GM23338 (cell line): Measurements from ENCODE around the gene SEPTIN8. TPM values are rescaled to one million over a fixed set of nuclear protein-coding genes. Genes with fewer than 3 reads are reported as not detected.

Source experiments
- ATAC-seq: fragments of 200-7000 bp; cut with Tn5 transposase; 3 replicates; pipeline ENCODE4 v1.9.1; 2020
- DNase-seq: peaks from one replicate; pipeline ENCODE4 v3.0.0-alpha.2; 2015; ENCODE audit warnings: low spot score
- H2AFZ ChIP-seq: fragments of 200-600 bp; sonication (generic); 2 replicates; pipeline ENCODE4 v1.8.0; 2016; ENCODE audit warnings: antibody characterized with exemption, mild to moderate bottlenecking, moderate library complexity
- H3F3A ChIP-seq: fragments of 200-600 bp; sonication (generic); replicated peaks from 2 replicates; pipeline ENCODE4 v1.8.0; 2017; ENCODE audit warnings: antibody characterized with exemption, mixed run types, low read depth
- H3K27ac ChIP-seq: fragments of 200-600 bp; sonication (generic); 2 replicates; pipeline ENCODE4 v1.6.1; 2016; ENCODE audit warnings: low read depth
- H3K27me3 ChIP-seq: fragments of 200-600 bp; sonication (generic); 2 replicates; pipeline ENCODE4 v1.8.0; 2016; ENCODE audit warnings: mild to moderate bottlenecking, mixed run types, moderate library complexity; ENCODE audit not compliant: insufficient read depth
- H3K36me3 ChIP-seq: fragments of 200-600 bp; sonication (generic); 2 replicates; pipeline ENCODE4 v1.8.0; 2016; ENCODE audit warnings: mild to moderate bottlenecking; ENCODE audit not compliant: insufficient read depth
- H3K4me1 ChIP-seq: fragments of 200-600 bp; sonication (generic); 2 replicates; pipeline ENCODE4 v1.8.0; 2016; ENCODE audit warnings: mild to moderate bottlenecking, moderate library complexity; ENCODE audit not compliant: insufficient read depth
- H3K4me2 ChIP-seq: fragments of 200-600 bp; sonication (generic); 2 replicates; pipeline ENCODE4 v1.7.1; 2017; ENCODE audit warnings: mixed run types
- H3K4me3 ChIP-seq: fragments of 200-600 bp; sonication (generic); 2 replicates; pipeline ENCODE4 v1.6.1; 2016; ENCODE audit warnings: mixed run types
- H3K79me2 ChIP-seq: fragments of 200-600 bp; sonication (generic); replicated peaks from 2 replicates; pipeline ENCODE4 v1.8.0; 2017; ENCODE audit warnings: mild to moderate bottlenecking; ENCODE audit not compliant: insufficient read depth
- H3K9me2 ChIP-seq: fragments of 200-600 bp; sonication (generic); 2 replicates; pipeline ENCODE4 v1.8.0; 2017; ENCODE audit not compliant: insufficient read depth
- H4K20me1 ChIP-seq: fragments of 200-600 bp; sonication (generic); replicated peaks from 2 replicates; pipeline ENCODE4 v1.8.0; 2017; ENCODE audit warnings: mild to moderate bottlenecking; ENCODE audit not compliant: insufficient read depth
- H3K27ac Mint-ChIP-seq: 2 replicates; pipeline ENCODE4 v1.8.0; 2020; ENCODE audit warnings: inconsistent platforms, mild to moderate bottlenecking, moderate library complexity, mixed read lengths
- H3K27me3 Mint-ChIP-seq: 3 replicates; pipeline ENCODE4 v1.8.0; 2022; ENCODE audit warnings: low read depth, mild to moderate bottlenecking, moderate library complexity, mixed read lengths, inconsistent platforms; ENCODE audit not compliant: insufficient read depth, poor library complexity
- H3K36me3 Mint-ChIP-seq: 3 replicates; pipeline ENCODE4 v1.8.0; 2021; ENCODE audit warnings: low read depth, mild to moderate bottlenecking, inconsistent platforms, moderate library complexity, mixed read lengths
- H3K4me1 Mint-ChIP-seq: 3 replicates; pipeline ENCODE4 v1.8.0; 2020; ENCODE audit warnings: mild to moderate bottlenecking, inconsistent platforms, mixed read lengths
- H3K4me3 Mint-ChIP-seq: 3 replicates; pipeline ENCODE4 v1.8.0; 2021; ENCODE audit warnings: moderate library complexity, mild to moderate bottlenecking, inconsistent platforms, mixed read lengths
- H3K9me3 Mint-ChIP-seq: 3 replicates; pipeline ENCODE4 v1.8.0; 2020; ENCODE audit warnings: moderate library complexity, mild to moderate bottlenecking, inconsistent platforms, mixed read lengths
- CREB1 ChIP-seq: fragments of 250-450 bp; sonication (Bioruptor Pico); IDR thresholded peaks from 2 replicates; pipeline ENCODE4 v1.5.0; 2020; ENCODE audit warnings: low read depth, mild to moderate bottlenecking, moderate library complexity
- EZH2 ChIP-seq: fragments of 200-600 bp; sonication (generic); IDR thresholded peaks from one replicate; pipeline ENCODE4 v1.8.0; 2017; ENCODE audit warnings: antibody characterized with exemption, mild to moderate bottlenecking, low read depth; ENCODE audit not compliant: unreplicated experiment
- EZH2phosphoT487 ChIP-seq: fragments of 200-600 bp; sonication (generic); IDR thresholded peaks from one replicate; pipeline ENCODE4 v1.8.1; 2018; ENCODE audit warnings: antibody characterized with exemption; ENCODE audit not compliant: unreplicated experiment
- JUNB ChIP-seq: IDR thresholded peaks from one replicate; pipeline ENCODE4 v1.6.1; 2016; ENCODE audit warnings: antibody characterized with exemption; ENCODE audit not compliant: unreplicated experiment
- POLR2AphosphoS5 ChIP-seq: IDR thresholded peaks from 2 replicates; pipeline ENCODE4 v1.6.1; 2016; ENCODE audit warnings: antibody characterized with exemption, low read depth
- ZNF331 ChIP-seq: fragments of 250-450 bp; sonication (Bioruptor Pico); IDR thresholded peaks from 2 replicates; pipeline ENCODE4 v1.5.0; 2020; ENCODE audit warnings: low read depth, mild to moderate bottlenecking, moderate library complexity
- polyA plus RNA-seq: library from polyadenylated mRNA; unstranded; fragments of >200 nt; fragmentation: Nextera tagmentation; extraction: Ambion mirVana; gene quantifications from 2 replicates; pipeline ENCODE4 v1.2.1, GENCODE V29; 2016
- total RNA-seq: library from RNA; depleted of rRNA; stranded (reverse); fragments of >200 nt; shearing (Covaris generic); gene quantifications from 2 replicates; pipeline ENCODE4 v1.2.3, GENCODE V29; 2014
- TF ChIP-seq, protein P1 (sequence below), 2 experiments: fragments of 200-600 bp in 1 of 2; sonication (generic) in 1 of 2; conservative IDR thresholded peaks; 2 replicates each; pipeline versions ENCODE4 v1.5.1 to v1.6.1; 2016 to 2017; ENCODE audit warnings: antibody characterized with exemption in 2 of 2, low read depth in 2 of 2, mild to moderate bottlenecking in 2 of 2, moderate library complexity in 1 of 2
- TF ChIP-seq, protein P2 (sequence below): fragments of 250-450 bp; sonication (Bioruptor Pico); IDR thresholded peaks from 2 replicates; pipeline ENCODE4 v1.5.0; 2020; ENCODE audit warnings: mild to moderate bottlenecking, moderate library complexity
- TF ChIP-seq, protein P3 (sequence below): IDR thresholded peaks from 2 replicates; pipeline ENCODE4 v1.6.1; 2016; ENCODE audit warnings: antibody characterized with exemption

The SEPTIN8 gene
- total and polyA plus RNA-seq, 2 experiments from 2014 or later: 8.8 to 45.0 TPM

DNA sequence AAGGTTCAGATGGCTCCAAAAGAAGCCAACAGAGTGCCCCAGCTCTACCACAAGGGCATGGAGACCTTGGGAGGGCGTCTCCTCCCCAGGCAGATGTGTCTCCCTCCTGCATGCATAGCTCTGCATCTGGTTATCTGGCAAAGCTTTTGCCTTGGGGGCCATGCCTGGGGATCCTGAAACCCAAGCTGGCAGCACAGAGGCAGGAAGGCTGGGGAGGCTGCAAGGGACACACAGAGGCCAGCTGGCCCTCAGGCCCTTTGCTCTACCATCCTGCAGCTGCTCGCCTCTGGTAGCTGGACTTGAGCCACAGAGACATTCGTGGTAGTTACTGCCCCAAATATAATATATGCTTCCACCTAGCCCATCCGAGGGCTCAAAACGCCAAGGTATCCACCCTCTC lies 3.9 kb downstream of the SEPTIN8 start:
- TF ChIP-seq CREB1 (no peak), EZH2phosphoT487 (no peak), POLR2AphosphoS5 (no peak), EZH2 (no peak), JUNB (no peak), ZNF331 (no peak)
- TF ChIP-seq, protein P1, sequence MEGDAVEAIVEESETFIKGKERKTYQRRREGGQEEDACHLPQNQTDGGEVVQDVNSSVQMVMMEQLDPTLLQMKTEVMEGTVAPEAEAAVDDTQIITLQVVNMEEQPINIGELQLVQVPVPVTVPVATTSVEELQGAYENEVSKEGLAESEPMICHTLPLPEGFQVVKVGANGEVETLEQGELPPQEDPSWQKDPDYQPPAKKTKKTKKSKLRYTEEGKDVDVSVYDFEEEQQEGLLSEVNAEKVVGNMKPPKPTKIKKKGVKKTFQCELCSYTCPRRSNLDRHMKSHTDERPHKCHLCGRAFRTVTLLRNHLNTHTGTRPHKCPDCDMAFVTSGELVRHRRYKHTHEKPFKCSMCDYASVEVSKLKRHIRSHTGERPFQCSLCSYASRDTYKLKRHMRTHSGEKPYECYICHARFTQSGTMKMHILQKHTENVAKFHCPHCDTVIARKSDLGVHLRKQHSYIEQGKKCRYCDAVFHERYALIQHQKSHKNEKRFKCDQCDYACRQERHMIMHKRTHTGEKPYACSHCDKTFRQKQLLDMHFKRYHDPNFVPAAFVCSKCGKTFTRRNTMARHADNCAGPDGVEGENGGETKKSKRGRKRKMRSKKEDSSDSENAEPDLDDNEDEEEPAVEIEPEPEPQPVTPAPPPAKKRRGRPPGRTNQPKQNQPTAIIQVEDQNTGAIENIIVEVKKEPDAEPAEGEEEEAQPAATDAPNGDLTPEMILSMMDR (conservative IDR thresholded peaks at IDR 0.05; ENCODE audit: low read depth in 2 of 2): no peak
- TF ChIP-seq, protein P2, sequence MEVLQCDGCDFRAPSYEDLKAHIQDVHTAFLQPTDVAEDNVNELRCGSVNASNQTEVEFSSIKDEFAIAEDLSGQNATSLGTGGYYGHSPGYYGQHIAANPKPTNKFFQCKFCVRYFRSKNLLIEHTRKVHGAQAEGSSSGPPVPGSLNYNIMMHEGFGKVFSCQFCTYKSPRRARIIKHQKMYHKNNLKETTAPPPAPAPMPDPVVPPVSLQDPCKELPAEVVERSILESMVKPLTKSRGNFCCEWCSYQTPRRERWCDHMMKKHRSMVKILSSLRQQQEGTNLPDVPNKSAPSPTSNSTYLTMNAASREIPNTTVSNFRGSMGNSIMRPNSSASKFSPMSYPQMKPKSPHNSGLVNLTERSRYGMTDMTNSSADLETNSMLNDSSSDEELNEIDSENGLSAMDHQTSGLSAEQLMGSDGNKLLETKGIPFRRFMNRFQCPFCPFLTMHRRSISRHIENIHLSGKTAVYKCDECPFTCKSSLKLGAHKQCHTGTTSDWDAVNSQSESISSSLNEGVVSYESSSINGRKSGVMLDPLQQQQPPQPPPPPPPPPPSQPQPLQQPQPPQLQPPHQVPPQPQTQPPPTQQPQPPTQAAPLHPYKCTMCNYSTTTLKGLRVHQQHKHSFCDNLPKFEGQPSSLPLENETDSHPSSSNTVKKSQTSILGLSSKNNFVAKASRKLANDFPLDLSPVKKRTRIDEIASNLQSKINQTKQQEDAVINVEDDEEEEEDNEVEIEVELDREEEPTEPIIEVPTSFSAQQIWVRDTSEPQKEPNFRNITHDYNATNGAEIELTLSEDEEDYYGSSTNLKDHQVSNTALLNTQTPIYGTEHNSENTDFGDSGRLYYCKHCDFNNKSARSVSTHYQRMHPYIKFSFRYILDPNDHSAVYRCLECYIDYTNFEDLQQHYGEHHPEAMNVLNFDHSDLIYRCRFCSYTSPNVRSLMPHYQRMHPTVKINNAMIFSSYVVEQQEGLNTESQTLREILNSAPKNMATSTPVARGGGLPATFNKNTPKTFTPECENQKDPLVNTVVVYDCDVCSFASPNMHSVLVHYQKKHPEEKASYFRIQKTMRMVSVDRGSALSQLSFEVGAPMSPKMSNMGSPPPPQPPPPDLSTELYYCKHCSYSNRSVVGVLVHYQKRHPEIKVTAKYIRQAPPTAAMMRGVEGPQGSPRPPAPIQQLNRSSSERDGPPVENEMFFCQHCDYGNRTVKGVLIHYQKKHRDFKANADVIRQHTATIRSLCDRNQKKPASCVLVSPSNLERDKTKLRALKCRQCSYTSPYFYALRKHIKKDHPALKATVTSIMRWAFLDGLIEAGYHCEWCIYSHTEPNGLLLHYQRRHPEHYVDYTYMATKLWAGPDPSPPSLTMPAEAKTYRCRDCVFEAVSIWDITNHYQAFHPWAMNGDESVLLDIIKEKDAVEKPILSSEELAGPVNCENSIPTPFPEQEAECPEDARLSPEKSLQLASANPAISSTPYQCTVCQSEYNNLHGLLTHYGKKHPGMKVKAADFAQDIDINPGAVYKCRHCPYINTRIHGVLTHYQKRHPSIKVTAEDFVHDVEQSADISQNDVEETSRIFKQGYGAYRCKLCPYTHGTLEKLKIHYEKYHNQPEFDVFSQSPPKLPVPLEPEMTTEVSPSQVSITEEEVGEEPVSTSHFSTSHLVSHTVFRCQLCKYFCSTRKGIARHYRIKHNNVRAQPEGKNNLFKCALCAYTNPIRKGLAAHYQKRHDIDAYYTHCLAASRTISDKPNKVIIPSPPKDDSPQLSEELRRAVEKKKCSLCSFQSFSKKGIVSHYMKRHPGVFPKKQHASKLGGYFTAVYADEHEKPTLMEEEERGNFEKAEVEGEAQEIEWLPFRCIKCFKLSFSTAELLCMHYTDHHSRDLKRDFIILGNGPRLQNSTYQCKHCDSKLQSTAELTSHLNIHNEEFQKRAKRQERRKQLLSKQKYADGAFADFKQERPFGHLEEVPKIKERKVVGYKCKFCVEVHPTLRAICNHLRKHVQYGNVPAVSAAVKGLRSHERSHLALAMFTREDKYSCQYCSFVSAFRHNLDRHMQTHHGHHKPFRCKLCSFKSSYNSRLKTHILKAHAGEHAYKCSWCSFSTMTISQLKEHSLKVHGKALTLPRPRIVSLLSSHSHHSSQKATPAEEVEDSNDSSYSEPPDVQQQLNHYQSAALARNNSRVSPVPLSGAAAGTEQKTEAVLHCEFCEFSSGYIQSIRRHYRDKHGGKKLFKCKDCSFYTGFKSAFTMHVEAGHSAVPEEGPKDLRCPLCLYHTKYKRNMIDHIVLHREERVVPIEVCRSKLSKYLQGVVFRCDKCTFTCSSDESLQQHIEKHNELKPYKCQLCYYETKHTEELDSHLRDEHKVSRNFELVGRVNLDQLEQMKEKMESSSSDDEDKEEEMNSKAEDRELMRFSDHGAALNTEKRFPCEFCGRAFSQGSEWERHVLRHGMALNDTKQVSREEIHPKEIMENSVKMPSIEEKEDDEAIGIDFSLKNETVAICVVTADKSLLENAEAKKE (CRISPR knock-in tag): no peak
- TF ChIP-seq, protein P3, sequence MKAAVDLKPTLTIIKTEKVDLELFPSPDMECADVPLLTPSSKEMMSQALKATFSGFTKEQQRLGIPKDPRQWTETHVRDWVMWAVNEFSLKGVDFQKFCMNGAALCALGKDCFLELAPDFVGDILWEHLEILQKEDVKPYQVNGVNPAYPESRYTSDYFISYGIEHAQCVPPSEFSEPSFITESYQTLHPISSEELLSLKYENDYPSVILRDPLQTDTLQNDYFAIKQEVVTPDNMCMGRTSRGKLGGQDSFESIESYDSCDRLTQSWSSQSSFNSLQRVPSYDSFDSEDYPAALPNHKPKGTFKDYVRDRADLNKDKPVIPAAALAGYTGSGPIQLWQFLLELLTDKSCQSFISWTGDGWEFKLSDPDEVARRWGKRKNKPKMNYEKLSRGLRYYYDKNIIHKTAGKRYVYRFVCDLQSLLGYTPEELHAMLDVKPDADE: no peak
- Histone ChIP-seq H3K9me2 (peaks cover 2% of the 10 kb centered on the region; the same call in 1 of the 2 replicates), H3K36me3 (no peaks in the 10 kb centered on the region), H3K4me2 (no peak overlapping the region), H3K27ac (no peak overlapping the region), H3K27me3 (peaks cover 26% of the 10 kb centered on the region), H3K4me1 (peaks cover 21% of the 10 kb centered on the region), H3F3A (no peaks in the 10 kb centered on the region), H4K20me1 (0 out of 2 replicates have a peak, but pooled peaks cover 4% of the 10 kb centered on the region), H2AFZ (no peak overlapping the region), H3K79me2 (peaks cover 4% of the 10 kb centered on the region; the same call in 1 of the 2 replicates), H3K4me3 (no peak overlapping the region)
- H3K9me3 Mint-ChIP-seq: no peaks in the 10 kb centered on the region
- H3K4me1 Mint-ChIP-seq: peaks cover 30% of the 10 kb centered on the region
- DNase-seq (no peak), ATAC-seq (no peak)
- H3K27ac Mint-ChIP-seq: no peak overlapping the region
- H3K4me3 Mint-ChIP-seq: no peak overlapping the region
- no peaks in the 10 kb centered on the region; the same call in 2 of the 3 replicates for H3K36me3 Mint-ChIP-seq
- peaks cover 25% of the 10 kb centered on the region for H3K27me3 Mint-ChIP-seq
